Measurements from ENCODE around the gene ABHD12B.

Gene ABHD12B

DNA sequence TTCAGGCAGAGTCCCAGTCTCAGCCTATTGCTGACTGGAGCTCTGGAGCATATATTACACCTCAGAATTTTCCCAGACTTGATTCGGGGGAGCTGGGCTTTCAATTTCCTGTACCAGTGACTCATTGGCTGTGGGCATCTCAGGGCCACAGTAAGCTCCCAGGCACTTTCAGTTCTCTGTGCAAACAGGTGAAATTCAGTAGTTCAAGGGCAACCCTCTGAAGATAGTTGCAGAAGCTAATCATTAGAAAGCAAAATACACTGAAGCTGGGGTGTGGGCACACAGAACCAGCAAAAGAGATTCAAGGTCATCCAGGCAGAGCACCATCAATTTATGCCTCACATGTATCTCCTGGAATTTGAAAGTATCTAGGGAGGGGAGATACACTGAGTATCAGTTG lies 32.8 kb upstream of the ABHD12B start:
- peak; percentile 54 for DNase-seq (ENCODE audit: low spot score)
- FAIRE-seq, result no peak

DNA sequence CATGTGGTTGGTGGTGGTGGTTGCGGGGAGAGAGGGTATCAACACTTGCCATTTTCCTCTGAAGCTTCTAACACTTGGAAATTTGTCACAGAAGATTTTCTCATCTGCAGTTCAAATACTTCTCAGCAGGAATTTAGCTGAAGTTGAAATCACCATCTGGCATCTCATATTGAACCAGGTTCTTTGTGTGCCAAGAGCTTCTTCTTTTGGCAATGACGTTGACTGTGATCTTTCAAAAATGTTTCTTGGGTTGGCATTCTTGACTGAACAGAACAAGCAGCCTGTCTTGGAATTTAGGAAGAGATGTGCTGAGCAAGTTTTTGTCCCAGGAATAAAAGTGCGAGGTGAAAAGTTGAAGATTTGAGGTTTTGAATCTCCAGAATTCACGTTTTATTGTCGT lies 32.2 kb upstream of the ABHD12B start:
- DNase-seq (ENCODE audit: low spot score) (no peak), FAIRE-seq (no peak)

DNA sequence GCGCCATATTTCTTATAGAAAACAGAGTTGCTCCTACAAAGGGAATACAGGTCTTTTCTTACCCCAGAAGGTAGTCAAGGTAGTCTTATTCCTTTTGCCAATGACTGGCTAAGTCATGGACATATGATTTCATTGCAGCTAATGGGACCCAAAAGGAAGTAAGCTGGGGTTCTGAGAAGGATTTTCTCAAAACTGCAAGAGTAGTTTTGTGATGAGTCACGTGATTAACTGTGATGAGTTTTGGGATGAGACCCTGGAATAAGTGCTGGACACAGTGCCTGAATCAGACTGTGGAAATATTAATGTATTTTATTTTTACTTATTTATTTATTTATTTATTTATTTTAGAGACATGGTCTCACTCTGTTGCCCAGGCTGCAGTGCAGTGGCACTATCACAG lies 27.5 kb upstream of the ABHD12B start:
- FAIRE-seq, result peak; percentile 23
- DNase-seq (ENCODE audit: low spot score), result no peak

- FAIRE-seq (peak; percentile 83), DNase-seq (ENCODE audit: low spot score) (no peak)
Observed at GRCh38 chr14:50845166-50845565, 26.7 kb upstream of the ABHD12B start.

DNA sequence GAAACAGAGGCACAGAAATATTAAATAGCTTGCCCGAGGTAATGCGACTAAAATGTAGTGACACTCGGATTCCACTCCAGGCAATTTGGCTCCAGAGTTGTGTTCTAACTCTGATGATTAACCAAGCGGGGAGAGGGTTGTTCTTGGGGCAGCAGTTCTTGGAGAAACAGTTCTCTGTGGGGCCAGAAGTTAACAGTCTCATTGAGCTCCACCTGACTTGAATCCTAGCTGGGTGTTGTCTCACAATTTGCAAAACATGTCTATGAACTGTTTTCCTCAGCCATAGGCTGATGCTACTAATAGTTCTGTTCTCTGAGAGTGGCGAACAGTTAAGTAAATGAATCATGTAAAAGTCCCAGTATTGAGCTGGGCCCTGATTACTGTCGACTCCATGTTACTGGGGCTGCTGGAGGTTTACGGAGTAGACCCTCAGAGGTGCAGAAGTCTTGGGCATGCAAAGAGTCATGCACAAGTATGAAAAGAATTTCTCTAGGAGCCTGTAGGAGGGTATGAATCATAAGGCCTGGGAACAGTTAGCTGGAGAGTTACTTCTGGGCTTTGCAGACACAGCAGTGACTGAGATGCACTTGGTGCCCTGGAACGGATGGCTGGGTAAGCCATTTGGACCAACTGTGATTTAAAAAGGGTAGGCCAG lies 25.5 kb upstream of the ABHD12B start:
- DNase-seq (ENCODE audit: low spot score), result peak; percentile 87
- peak; percentile 92 for FAIRE-seq

DNA sequence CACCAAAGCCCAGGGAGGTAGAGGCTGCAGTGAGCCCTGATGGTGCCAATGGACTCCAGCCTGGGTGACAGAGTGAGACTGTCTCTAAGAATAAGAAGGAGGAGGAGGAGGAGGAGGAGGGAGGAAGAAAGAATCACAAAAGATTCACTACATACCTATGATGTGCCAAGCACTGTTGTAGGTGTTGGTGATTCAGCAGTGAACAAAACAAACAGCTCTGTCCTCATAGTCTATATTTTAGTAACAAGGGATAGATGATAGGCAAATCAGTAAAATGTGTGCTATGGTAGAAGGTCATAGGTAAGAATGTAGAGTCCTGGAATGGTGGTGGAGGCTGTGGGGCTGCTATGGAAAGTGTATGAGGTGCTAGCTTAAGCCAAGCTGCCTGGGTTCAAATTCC lies 18.0 kb upstream of the ABHD12B start:
- FAIRE-seq (peak; percentile 50), DNase-seq (ENCODE audit: low spot score) (no peak)

DNA sequence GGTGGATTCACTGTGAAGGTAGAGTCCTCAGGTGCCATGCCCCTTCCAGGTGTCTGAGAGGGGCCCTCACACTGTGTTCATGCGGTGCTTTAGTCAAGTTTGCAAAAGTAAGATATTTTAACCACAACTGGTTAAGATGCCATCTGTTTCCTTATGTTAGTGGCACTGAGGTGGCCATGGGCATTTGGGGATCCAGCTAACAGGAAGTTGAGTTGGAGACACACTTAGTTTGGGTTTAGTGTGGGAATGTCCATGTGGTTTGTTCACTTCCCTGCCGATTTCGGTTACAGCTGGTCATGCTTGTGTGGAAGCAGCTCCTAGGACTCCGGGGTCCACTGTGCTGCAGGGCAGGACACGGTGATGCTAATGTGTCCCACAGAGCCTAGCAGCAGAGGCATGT lies 17.3 kb upstream of the ABHD12B start:
- DNase-seq (ENCODE audit: low spot score), result no peak
- no peak for FAIRE-seq

GRCh38 chr14:50855558-50855957 lies 16.3 kb upstream of the ABHD12B start:
- FAIRE-seq (no peak), DNase-seq (ENCODE audit: low spot score) (no peak)

DNA sequence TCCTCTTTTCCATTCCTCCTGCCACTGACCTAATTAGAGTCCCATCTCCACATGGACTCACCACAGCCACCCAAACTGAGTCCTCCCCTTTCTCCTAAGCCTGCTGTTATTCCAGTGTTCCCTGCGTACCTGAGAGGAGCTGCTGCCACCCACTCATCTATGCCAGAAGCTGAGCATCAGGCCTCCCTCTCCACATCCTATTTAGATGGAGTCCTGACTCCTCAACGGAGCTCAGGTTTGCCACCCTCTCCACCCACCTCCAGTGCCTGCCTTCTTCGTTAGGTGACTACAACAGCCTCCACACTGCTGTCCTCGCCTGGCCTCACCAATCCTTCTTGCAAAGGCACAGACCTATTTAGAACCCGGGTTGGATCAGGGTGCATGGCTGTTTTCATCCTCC lies 15.2 kb upstream of the ABHD12B start:
- peak; percentile 42 for FAIRE-seq
- DNase-seq (ENCODE audit: low spot score), result no peak

- FAIRE-seq (peak; percentile 87), DNase-seq (ENCODE audit: low spot score) (no peak)
Observed at GRCh38 chr14:50859296-50859624, 12.6 kb upstream of the ABHD12B start.

GRCh38 chr14:50860478-50861086 lies 11.3 kb upstream of the ABHD12B start:
- DNase-seq (ENCODE audit: low spot score) (peak; percentile 92), FAIRE-seq (peak; percentile 73)

DNA sequence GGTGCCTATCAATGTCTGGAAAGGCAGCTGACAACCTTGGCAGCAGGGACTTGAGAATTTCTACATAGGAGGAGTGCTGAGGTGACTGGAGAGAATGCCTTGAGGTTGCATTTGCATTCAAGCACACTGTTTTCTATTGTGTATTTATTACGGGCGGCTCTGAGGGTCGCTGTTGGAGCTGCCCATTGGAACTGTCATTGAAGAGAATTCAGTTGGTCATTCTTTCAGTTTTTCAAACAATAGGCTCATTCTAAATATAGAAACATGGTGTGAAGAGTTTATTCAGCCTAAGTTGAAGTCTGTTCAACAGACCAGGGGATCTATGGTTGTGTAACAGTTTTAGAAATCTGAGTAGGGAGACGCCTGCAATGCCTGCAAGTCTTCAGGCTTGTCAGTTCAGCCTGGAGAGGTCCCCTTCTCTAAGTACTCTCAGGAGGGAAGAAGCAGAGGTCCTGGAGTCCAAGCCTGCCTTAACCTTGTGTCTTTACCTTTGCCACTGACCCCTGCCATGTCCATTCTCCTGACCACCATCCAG lies 9.8 kb upstream of the ABHD12B start:
- FAIRE-seq, result peak; percentile 53
- DNase-seq (ENCODE audit: low spot score), result no peak

GRCh38 chr14:50864237-50864636 lies 7.6 kb upstream of the ABHD12B start:
- no peak for DNase-seq (ENCODE audit: low spot score)
- no peak for FAIRE-seq

DNA sequence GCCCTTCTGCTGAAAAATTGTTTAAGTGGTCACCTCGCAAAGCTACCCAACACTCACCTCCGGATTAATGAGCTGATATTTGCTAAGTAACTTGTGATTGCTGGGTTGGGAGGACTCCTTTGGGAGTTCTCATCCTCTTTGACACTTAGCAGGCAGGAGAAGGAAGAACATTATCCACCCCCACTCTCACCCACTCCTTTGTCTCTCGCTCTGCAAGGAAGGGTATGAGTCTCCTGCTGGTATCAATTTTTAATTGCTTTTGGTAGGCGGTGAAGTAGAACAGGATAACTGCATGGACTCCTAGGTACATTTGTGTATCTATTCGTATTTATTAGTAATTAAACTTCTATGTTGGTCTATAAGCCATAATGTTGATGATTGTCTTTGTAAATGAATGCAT lies 6.9 kb upstream of the ABHD12B start:
- DNase-seq (ENCODE audit: low spot score) (no peak), FAIRE-seq (no peak)

GRCh38 chr14:50865391-50866076 lies 6.3 kb upstream of the ABHD12B start:
- DNase-seq (ENCODE audit: low spot score) (no peak), FAIRE-seq (no peak)

DNA sequence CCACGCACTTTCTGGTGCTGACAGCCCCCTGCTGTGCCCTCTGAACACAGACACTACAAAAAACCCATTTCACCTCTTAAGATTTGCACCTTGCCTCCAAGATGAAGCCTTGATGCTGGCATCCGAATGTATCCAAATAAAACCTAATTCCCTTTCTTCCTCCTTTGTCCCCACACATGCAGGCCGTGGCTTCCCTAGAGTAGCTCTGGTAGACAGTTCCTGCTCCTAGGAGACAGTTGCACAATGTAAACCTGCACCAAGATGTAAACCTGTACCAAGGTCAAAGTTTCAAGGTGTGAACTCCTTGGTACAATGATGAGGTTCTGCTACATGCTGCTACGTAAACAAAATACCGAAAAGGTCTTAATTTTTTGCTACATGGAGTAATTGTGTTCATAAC lies 625 bp upstream of the ABHD12B start:
- FAIRE-seq (peak; percentile 82), DNase-seq (ENCODE audit: low spot score) (no peak)

DNA sequence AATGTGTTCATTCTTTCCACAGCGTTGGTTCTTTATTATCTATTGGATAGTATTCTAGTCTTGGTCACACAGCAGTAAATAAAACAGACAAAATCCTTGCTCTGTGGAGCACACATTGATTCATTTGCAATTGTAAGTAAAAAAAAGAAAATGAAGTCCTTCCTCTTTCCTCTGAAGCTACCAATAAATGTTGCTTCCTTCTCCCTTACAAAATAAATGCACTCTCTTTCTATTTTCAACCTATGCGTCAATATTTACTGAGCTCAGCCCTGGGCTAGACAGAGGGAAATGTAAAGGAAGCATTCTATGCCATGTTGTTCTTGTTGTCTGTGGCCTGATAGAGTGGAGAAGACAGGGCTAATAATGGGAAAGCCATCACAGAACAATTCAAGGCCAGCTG lies 2.9 kb downstream of the ABHD12B start:
- FAIRE-seq, result no peak
- DNase-seq (ENCODE audit: low spot score), result no peak

- peak; percentile 48 for DNase-seq (ENCODE audit: low spot score)
- FAIRE-seq, result no peak
Observed at GRCh38 chr14:50875359-50876070, 3.7 kb downstream of the ABHD12B start.

GRCh38 chr14:50882932-50883826 lies 11.3 kb downstream of the ABHD12B start:
- FAIRE-seq (no peak), DNase-seq (ENCODE audit: low spot score) (no peak)

GRCh38 chr14:50883827-50884197 lies 12.0 kb downstream of the ABHD12B start:
- FAIRE-seq (no peak), DNase-seq (ENCODE audit: low spot score) (no peak)

DNA sequence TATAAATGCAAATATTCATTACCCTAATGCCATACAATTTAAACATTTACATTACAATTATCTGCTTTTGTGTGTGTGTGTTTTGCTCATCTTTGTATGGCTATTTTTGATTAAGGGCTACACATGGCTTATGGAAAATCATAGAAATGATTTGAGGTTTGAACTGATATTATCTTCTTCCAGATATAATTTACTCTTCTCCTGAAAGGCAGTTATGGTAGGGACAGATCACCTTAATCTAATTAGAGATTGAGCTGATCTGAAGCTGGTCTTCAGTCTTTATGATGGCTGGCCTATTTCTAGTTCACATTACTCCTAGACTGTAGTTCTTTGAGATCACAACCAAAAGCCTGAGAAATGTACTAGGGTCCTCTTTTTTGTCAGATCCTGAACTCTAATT lies 15.6 kb downstream of the ABHD12B start:
- DNase-seq (ENCODE audit: low spot score), result no peak
- FAIRE-seq, result no peak

All from urothelium cell line (cell line).